B cell (primary cell): ENCODE data around the gene C5AR1. TPM values are rescaled to one million over a fixed set of nuclear protein-coding genes. Genes with fewer than 3 reads are reported as not detected.
"Not testable (repeated sequence)": the region's sequence is repeated elsewhere in the genome, so short reads cannot be mapped to it uniquely, and the experiment has no call there.

Experiments used
- ATAC-seq: fragments of 200-7000 bp; cut with Tn5 transposase; one replicate; pipeline ENCODE4 v1.10.0; 2021; ENCODE audit warnings: low read depth, mild to moderate bottlenecking, moderate number of reproducible peaks, moderate library complexity
- CTCF ChIA-PET: fragments of 350-600 bp; sonication (Branson Sonifier 250); formaldehyde crosslinking; loops from one replicate; lab custom pipeline; 2021; ENCODE audit warnings: antibody characterized with exemption, inconsistent platforms; lab: Charles Lee
- POLR2A ChIA-PET: fragments of 350-600 bp; sonication (Branson Sonifier 250); formaldehyde crosslinking; loops from one replicate; lab custom pipeline; 2021; ENCODE audit warnings: antibody characterized with exemption; lab: Charles Lee
- DNase-seq: peaks from one replicate; pipeline ENCODE4 v3.0.0; 2013
- H2AFZ ChIP-seq: 2 replicates; pipeline ENCODE4 v1.6.1; 2012; ENCODE audit warnings: mild to moderate bottlenecking, low read depth, low read length; ENCODE audit not compliant: insufficient read depth, poor library complexity, severe bottlenecking
- H3K27ac ChIP-seq, 2 donors: 1 replicate in 1 of 2; 2 replicates in 1 of 2; pipeline ENCODE4 v1.5.1; 2012 to 2013; ENCODE audit warnings: low read length in 2 of 2, mild to moderate bottlenecking in 2 of 2, moderate library complexity in 1 of 2
- H3K27me3 ChIP-seq, 4 experiments: fragments of 200-600 bp in 1 of 4; sonication (generic) in 1 of 4; replicated peaks in 1 of 4; 1 replicate in 2 of 4; 2 replicates in 2 of 4; pipeline versions ENCODE4 v1.6.1 to v1.7.0; 2013 to 2016; ENCODE audit warnings: low read length in 3 of 4, mild to moderate bottlenecking in 2 of 4, mixed read lengths in 1 of 4, moderate library complexity in 1 of 4; ENCODE audit not compliant: insufficient read depth in 4 of 4, control insufficient read depth in 3 of 4; ENCODE audit errors: control extremely low read depth in 1 of 4
- H3K36me3 ChIP-seq, 2 experiments: replicated peaks in 1 of 2; 1 replicate in 1 of 2; 2 replicates in 1 of 2; pipeline versions ENCODE4 v1.6.1 to v1.7.1; 2013; ENCODE audit warnings: low read length in 1 of 2; ENCODE audit not compliant: insufficient read depth in 2 of 2, control insufficient read depth in 1 of 2; ENCODE audit errors: control extremely low read depth in 1 of 2, extremely low read depth in 1 of 2
- H3K4me1 ChIP-seq, 2 donors: fragments of 200-600 bp in 1 of 2; sonication (generic) in 1 of 2; 1 replicate in 1 of 2; 2 replicates in 1 of 2; pipeline versions ENCODE4 v1.5.1 to v1.6.1; 2013 to 2017; ENCODE audit warnings: low read length in 2 of 2; ENCODE audit not compliant: control insufficient read depth in 2 of 2, insufficient read depth in 2 of 2
- H3K4me2 ChIP-seq: replicated peaks from 2 replicates; pipeline ENCODE3; 2012; ENCODE audit warnings: mild to moderate bottlenecking, low read depth, low read length; ENCODE audit not compliant: poor library complexity, severe bottlenecking
- H3K4me3 ChIP-seq, 5 experiments: fragments of 200-600 bp in 1 of 5; sonication (generic) in 1 of 5; 1 replicate in 3 of 5; 2 replicates in 2 of 5; pipeline versions ENCODE4 v1.5.1 to v1.7.0; 2011 to 2016; ENCODE audit warnings: low read length in 4 of 5, mild to moderate bottlenecking in 4 of 5, low read depth in 2 of 5, control low read depth in 1 of 5, moderate library complexity in 1 of 5; ENCODE audit not compliant: insufficient read depth in 1 of 5; ENCODE audit errors: control extremely low read depth in 1 of 5, extremely low read depth in 1 of 5
- H3K79me2 ChIP-seq: fragments of 200-600 bp; sonication (generic); one replicate; pipeline ENCODE4 v1.6.0; 2016; ENCODE audit warnings: low read length; ENCODE audit not compliant: control insufficient read depth, insufficient read depth
- H3K9ac ChIP-seq: fragments of 200-600 bp; sonication (generic); 2 replicates; pipeline ENCODE4 v1.6.1; 2017; ENCODE audit warnings: mild to moderate bottlenecking, low read length, moderate library complexity
- H3K9me3 ChIP-seq, 3 donors: one replicate each; pipeline versions ENCODE4 v1.6.1 to v1.7.1; 2013; ENCODE audit warnings: low read length in 2 of 3; ENCODE audit not compliant: control insufficient read depth in 2 of 3, insufficient read depth in 1 of 3; ENCODE audit errors: control extremely low read depth in 1 of 3
- H4K20me1 ChIP-seq: 2 replicates; pipeline ENCODE4 v1.6.0; 2012; ENCODE audit warnings: mild to moderate bottlenecking, low read length; ENCODE audit not compliant: insufficient read depth, control insufficient read depth, poor library complexity, severe bottlenecking
- H3K27ac Mint-ChIP-seq: one replicate; pipeline ENCODE4 v1.8.0; 2021; ENCODE audit warnings: mixed read lengths
- H3K27me3 Mint-ChIP-seq: one replicate; pipeline ENCODE4 v1.8.0; 2021; ENCODE audit warnings: mixed read lengths
- H3K4me1 Mint-ChIP-seq: one replicate; pipeline ENCODE4 v1.8.0; 2021; ENCODE audit warnings: mixed read lengths
- H3K4me3 Mint-ChIP-seq: one replicate; pipeline ENCODE4 v1.8.0; 2021; ENCODE audit warnings: mixed read lengths
- H3K9me3 Mint-ChIP-seq: one replicate; pipeline ENCODE4 v1.8.0; 2022; ENCODE audit warnings: mixed read lengths; ENCODE audit not compliant: insufficient read depth
- EZH2 ChIP-seq: IDR thresholded peaks from 2 replicates; pipeline ENCODE4 v1.6.1; 2012; ENCODE audit warnings: borderline replicate concordance, low read depth, mild to moderate bottlenecking, moderate library complexity, low read length; ENCODE audit not compliant: insufficient read depth, poor library complexity, severe bottlenecking
- WGBS: methylation state at CpG from one replicate; pipeline ENCODE4 v1.1.5; 2013; ENCODE audit warnings: missing lambda C conversion rate; ENCODE audit not compliant: insufficient coverage; 5-methylcytosine and 5-hydroxymethylcytosine counted together
- intact Hi-C: fragments of 100-400 bp; cut with micrococcal nuclease; formaldehyde crosslinking; loops from one replicate; pipeline ENCODE4 v1.10.0; 2022
- polyA plus RNA-seq: library from polyadenylated mRNA; depleted of rRNA; stranded (reverse); fragments of >200 nt; gene quantifications from 2 replicates; pipeline ENCODE4 v1.2.3, GENCODE V29; 2012
- total RNA-seq, 2 donors: library from RNA; stranded (reverse); fragments of 120-200 nt in 1 of 2; gene quantifications; 1 replicate in 1 of 2; 2 replicates in 1 of 2; pipeline versions ENCODE4 v1.2.3 to v1.2.4, GENCODE V29; 2013 to 2022

C5AR1 gene
- total and polyA plus RNA-seq, 2 donors (not counting 1 experiment from before 2014, with no cell fraction given): 4.1 to 4.9 TPM

DNA sequence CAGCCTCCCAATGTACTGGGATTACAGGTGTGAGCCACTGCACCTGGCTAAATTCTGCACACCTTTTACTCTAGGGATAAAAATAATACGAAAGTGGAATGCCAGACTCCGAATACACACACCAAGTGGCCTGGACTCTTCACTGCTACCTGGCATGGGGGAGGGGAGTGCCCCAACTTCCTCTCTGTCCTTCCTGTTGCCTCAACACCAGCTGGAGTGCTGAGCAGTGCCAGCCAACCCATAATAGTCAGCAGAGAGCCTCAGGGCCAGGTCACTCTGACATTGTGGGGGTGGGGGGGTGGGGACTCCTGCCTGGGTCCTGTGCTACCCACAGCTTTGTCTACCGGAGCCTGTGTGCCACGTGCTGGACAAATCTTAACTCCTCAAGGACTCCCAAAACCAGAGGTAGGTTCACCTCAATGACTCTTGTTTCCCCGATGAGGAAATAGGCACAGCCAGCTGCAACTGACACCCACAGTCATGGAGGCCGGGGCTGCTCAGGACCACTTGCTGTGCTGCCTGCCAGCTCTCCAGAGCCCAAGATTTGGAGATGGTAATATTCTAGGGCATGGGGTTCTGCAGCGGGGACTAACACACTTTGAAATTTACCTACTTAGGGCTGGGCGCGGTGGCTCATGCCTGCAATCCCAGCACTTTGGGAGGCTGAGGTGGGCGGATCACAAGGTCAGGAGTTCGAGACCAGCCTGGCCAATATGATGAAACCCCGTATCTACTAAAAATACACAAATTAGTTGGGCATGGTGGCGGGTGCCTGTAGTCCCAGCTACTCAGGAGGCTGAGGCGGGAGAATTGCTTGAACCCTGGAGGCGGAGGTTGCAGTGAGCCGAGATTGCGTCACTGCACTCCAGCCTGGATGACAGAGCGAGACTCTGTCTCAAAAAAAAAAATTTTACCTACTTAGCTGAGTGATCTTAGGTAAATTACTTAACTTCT is 27.4 kb downstream of the C5AR1 start:
- intact Hi-C loops: not testable (repeated sequence)
- H3K4me3 ChIP-seq: peak overlapping the region in 1 of 5 experiments; percentile 21

DNA sequence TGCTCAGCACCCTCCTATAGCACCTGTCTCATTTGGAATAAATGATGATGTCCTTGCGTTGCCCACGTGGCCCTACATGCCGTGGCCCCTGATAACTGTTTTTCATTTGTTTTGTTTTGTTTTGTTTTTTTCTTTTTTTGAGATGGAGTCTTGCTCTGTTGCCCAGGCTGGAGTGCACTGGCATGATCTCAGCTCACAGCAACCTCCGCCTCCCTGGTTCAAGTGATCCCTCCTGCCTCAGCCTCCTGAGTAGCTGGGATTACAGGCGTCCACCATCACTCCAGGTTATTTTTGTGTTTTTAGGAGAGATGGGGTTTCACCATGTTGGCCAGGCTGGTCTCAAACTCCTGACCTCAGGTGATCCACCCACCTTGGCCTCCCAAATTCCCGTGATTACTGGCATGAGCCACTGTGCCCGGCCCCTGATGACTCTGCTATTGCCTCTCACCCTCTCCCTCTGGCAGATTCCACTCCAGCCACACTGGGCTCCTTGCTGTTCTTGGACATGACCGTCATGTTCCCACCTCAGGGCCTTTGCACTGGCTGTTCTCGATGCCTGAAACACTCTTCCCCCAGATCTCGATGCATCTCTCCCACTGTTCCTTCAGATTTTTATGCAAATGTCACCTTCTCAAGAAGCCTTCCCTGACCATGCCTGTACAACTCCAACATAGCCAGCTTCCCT is 29.7 kb downstream of the C5AR1 start:
- CTCF ChIA-PET: interaction anchor here (0.6 to 1.3 kb wide), 2 partner anchors 10 to 326 kb away, joined by 3 read pairs; partner anchors contain the start of gene DHX34
- WGBS: 77% methylated on average over 7 of the region's 10 CpGs

More for the DNA sequence above, 27.4 kb downstream of the C5AR1 start:
- WGBS: 74% methylated on average over 6 of the region's 18 CpGs
- peak; percentile 57 for ATAC-seq
- H3K9me3 Mint-ChIP-seq, H3K4me3 Mint-ChIP-seq, POLR2A ChIA-PET, H3K27me3 Mint-ChIP-seq, H3K27me3 ChIP-seq, H3K4me1 ChIP-seq, DNase-seq, H3K36me3 ChIP-seq, H3K27ac ChIP-seq, CTCF ChIA-PET, H3K9me3 ChIP-seq, H3K9ac ChIP-seq, H4K20me1 ChIP-seq, H3K27ac Mint-ChIP-seq, H3K79me2 ChIP-seq: not testable (repeated sequence)
- H2AFZ ChIP-seq: peak overlapping the region; percentile 16
- peak overlapping the region; percentile 34 for H3K4me2 ChIP-seq
- H3K4me1 Mint-ChIP-seq: peaks cover 11% of the 10 kb centered on the region

More for the DNA sequence above, 29.7 kb downstream of the C5AR1 start:
- no peak for TF ChIP-seq EZH2
- Histone ChIP-seq H2AFZ (no peak overlapping the region), H3K9ac (no peak overlapping the region), H3K27ac (no peak overlapping the region), H3K4me2 (no peak overlapping the region), H3K36me3 (no peaks in the 10 kb centered on the region), H3K4me3 (no peak overlapping the region), H3K4me1 (peaks cover 0 to 8% of the 10 kb centered on the region in 2 donors), H3K79me2 (no peaks in the 10 kb centered on the region), H3K9me3 (peaks cover 0 to 5% (median 0%) of the 10 kb centered on the region in 3 donors), H3K27me3 (peaks cover 0 to 8% (median 0%) of the 10 kb centered on the region in 4 experiments), H4K20me1 (no peaks in the 10 kb centered on the region)
- peaks cover 11% of the 10 kb centered on the region for H3K4me1 Mint-ChIP-seq
- H3K27ac Mint-ChIP-seq: no peak overlapping the region
- H3K9me3 Mint-ChIP-seq: no peaks in the 10 kb centered on the region
- H3K27me3 Mint-ChIP-seq: peaks cover 12% of the 10 kb centered on the region
- no peak overlapping the region for H3K4me3 Mint-ChIP-seq
- DNase-seq (no peak), ATAC-seq (no peak)
- intact Hi-C loops: no loop called here
- POLR2A ChIA-PET: no interaction called here
